ENCODE measurements around the gene ARMCX1. TPM values are rescaled to one million over a fixed set of nuclear protein-coding genes. Genes with fewer than 3 reads are reported as not detected.
"Not testable (repeated sequence)": the region's sequence is repeated elsewhere in the genome, so short reads cannot be mapped to it uniquely, and the experiment has no call there.

The ARMCX1 gene
- total RNA-seq (10 to 100 TPM; 12.6 to 13.1 TPM), polyA plus RNA-seq (ENCODE audit: insufficient read depth, low read depth, low replicate concordance) (14.3 TPM)
- long read RNA-seq, donor 1, transcript ARMCX1-201 (4 exons, 2,141 nt): major isoform, 16 of 22 reads
- long read RNA-seq, donor 1, partial matches to known transcripts: 0 of 22 reads
- long read RNA-seq, donor 1, other reads (novel, unspliced or antisense): 6 of 22 reads
- long read RNA-seq, donor 2, transcript ARMCX1-201 (4 exons, 2,141 nt): major isoform, 13 of 19 reads
- long read RNA-seq, donor 2, partial matches to known transcripts: 0 of 19 reads
- long read RNA-seq, donor 2, other reads (novel, unspliced or antisense): 6 of 19 reads

DNA sequence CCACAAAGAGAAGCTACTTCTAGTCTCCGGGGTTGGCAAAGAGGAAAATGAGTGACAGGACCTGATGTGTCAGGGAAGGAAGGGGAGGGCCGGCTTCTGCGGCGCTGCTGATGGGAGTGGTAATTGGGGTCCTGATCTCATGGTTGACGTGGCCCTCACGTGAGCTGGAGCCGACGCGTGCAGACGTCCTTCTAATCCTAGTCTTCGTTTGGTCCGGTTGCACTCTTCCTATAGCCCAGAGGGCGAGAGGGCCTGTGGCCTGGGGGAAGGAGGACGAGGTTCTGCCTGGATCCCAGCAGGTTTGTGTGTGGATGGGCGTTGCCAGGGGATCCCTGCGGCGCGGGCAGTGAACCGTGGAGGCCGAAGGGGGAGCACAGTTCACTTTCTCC lies at the start of gene ARMCX1:
ARMCX1 (plus strand) TSS at position 186 of the 389 bp plus-strand sequence. CDS start 2,384 bp downstream, outside the sequence.
- WGBS, 2 donors: 0 to 1% methylated on average over 5 to 19 of the region's 20 CpGs
- Histone ChIP-seq H3K27me3 (no peaks in the 10 kb centered on the region), H3K27ac (peak within 1 kb of the TSS; percentile 86 to 89), H3K4me3 (peak within 1 kb of the TSS; percentile 55 to 70), H3K4me1 (no peaks in the 10 kb centered on the region), H3K9me3 (no peaks in the 10 kb centered on the region), H3K36me3 (ENCODE audit: low read depth, missing control alignments) (no peaks in the 10 kb centered on the region)
- peak; percentile 85 for DNase-seq
- TF ChIP-seq POLR2A (IDR thresholded peaks at IDR 0.05): no peak
- TF ChIP-seq, protein P1, sequence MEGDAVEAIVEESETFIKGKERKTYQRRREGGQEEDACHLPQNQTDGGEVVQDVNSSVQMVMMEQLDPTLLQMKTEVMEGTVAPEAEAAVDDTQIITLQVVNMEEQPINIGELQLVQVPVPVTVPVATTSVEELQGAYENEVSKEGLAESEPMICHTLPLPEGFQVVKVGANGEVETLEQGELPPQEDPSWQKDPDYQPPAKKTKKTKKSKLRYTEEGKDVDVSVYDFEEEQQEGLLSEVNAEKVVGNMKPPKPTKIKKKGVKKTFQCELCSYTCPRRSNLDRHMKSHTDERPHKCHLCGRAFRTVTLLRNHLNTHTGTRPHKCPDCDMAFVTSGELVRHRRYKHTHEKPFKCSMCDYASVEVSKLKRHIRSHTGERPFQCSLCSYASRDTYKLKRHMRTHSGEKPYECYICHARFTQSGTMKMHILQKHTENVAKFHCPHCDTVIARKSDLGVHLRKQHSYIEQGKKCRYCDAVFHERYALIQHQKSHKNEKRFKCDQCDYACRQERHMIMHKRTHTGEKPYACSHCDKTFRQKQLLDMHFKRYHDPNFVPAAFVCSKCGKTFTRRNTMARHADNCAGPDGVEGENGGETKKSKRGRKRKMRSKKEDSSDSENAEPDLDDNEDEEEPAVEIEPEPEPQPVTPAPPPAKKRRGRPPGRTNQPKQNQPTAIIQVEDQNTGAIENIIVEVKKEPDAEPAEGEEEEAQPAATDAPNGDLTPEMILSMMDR (IDR thresholded peaks at IDR 0.05): no peak
- intact Hi-C loops (cut with DNase I; ENCODE audit: low total_unique reads): no loop called here

DNA sequence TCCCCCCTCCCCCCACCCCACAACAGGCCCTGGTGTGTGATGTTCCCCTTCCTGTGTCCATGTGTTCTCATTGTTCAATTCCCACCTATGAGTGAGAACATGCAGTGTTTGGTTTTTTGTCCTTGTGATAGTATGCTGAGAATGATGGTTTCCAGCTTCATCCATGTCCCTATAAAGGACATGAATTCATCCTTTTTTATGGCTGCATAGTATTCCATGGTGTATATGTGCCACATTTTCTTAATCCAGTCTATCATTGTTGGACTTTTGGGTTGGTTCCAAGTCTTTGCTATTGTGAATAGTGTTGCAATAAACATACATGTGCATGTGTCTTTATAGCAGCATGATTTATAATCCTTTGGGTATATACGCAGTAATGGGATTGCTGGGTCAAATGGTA lies 47.4 kb upstream of the ARMCX1 start:
- H3K36me3 ChIP-seq (ENCODE audit: low read depth, missing control alignments); H3K4me1 ChIP-seq; H3K4me3 ChIP-seq; H3K9me3 ChIP-seq; DNase-seq; H3K27me3 ChIP-seq; intact Hi-C loops (cut with DNase I; ENCODE audit: low total_unique reads); H3K27ac ChIP-seq: not testable (repeated sequence)
- WGBS, 2 donors: 89 to 100% methylated on average over 1 of the region's 1 CpG

DNA sequence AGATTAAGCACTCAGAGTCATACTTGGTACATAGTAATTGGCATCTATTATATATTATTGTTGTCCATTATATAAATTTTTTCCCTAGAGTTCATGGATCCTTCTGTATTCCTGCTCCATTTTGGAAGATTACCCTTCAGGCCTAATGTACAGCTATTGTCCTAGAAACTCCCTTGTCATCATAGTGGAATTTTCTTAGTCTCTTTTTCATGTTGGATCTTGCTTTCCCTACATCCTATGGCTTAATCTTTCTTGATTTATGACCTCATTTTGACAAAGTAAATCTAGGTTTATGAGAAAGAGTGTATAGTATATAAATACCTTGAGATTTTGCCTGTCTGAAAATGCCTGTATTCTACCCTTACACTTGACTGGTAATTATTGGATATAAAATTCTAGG lies 43.0 kb upstream of the ARMCX1 start:
- no peaks in the 10 kb centered on the region for H3K4me1 ChIP-seq
- intact Hi-C loops (cut with DNase I; ENCODE audit: low total_unique reads): no loop called here
- no peak overlapping the region for H3K27ac ChIP-seq
- no peaks in the 10 kb centered on the region for H3K36me3 ChIP-seq (ENCODE audit: low read depth, missing control alignments)
- no peaks in the 10 kb centered on the region for H3K9me3 ChIP-seq
- H3K4me3 ChIP-seq: no peak overlapping the region
- TF ChIP-seq POLR2A (IDR thresholded peaks at IDR 0.05): no peak
- TF ChIP-seq, protein P1 (IDR thresholded peaks at IDR 0.05): no peak
- DNase-seq: no peak
- no peaks in the 10 kb centered on the region for H3K27me3 ChIP-seq

DNA sequence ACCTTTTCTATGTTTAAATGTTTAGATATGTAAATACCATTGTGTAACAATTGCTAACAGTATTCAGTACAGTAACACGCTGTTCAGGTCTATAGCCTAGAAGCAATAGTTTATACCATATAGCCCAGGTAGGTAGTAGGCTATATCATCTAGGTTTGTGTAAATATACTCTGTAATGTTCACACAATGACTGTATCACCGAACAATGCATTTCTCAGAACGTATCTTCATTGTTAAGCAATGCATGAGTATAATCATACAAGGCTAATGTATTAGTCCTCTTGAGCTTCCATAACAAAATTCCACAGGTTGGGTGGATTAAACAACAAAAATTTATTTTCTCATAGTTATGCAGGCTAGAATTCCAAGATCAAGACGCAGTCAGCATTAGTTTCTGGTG lies 42.4 kb upstream of the ARMCX1 start:
- Histone ChIP-seq H3K36me3 (ENCODE audit: low read depth, missing control alignments) (no peaks in the 10 kb centered on the region), H3K27ac (no peak overlapping the region), H3K27me3 (no peaks in the 10 kb centered on the region), H3K9me3 (no peaks in the 10 kb centered on the region), H3K4me3 (no peak overlapping the region), H3K4me1 (no peaks in the 10 kb centered on the region)
- intact Hi-C loops (cut with DNase I; ENCODE audit: low total_unique reads): no loop called here
- no peak for TF ChIP-seq POLR2A (IDR thresholded peaks at IDR 0.05)
- TF ChIP-seq, protein P1 (IDR thresholded peaks at IDR 0.05): no peak
- no peak for DNase-seq
- WGBS, 2 donors: 95 to 98% methylated on average over 4 of the region's 4 CpGs

DNA sequence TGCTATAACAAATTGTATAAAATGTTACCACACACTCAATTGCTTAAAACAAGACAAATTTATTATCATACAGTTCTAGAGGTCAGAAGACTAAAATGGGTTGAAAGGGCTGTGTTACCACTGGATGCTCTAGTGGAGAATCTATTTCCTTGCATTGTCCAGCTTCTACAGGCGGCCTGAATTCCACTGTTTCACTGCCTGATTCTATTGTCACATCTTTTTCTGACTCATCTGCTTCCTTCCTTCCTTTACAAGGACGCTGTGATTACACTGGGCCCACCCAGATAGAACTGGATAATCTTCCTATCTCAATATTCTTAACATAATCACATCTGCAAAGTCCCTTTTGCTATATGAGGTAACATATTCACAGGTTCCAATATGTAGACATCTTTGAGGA lies 19.4 kb upstream of the ARMCX1 start:
- H3K36me3 ChIP-seq (ENCODE audit: low read depth, missing control alignments): no peaks in the 10 kb centered on the region
- H3K9me3 ChIP-seq: no peaks in the 10 kb centered on the region
- H3K27me3 ChIP-seq: no peaks in the 10 kb centered on the region
- no peak overlapping the region for H3K4me3 ChIP-seq
- WGBS, 2 donors: 82 to 90% methylated on average over 2 of the region's 2 CpGs
- intact Hi-C loops (cut with DNase I; ENCODE audit: low total_unique reads): no loop called here
- no peaks in the 10 kb centered on the region for H3K4me1 ChIP-seq
- TF ChIP-seq, protein P1 (IDR thresholded peaks at IDR 0.05): no peak
- TF ChIP-seq POLR2A (IDR thresholded peaks at IDR 0.05): no peak
- H3K27ac ChIP-seq: no peak overlapping the region
- DNase-seq: no peak

Data from testis (tissue), 5 donors.